K562 (cell line): ENCODE measurements around the gene TMEM138. TPM values are rescaled to one million over a fixed set of nuclear protein-coding genes. Genes with fewer than 3 reads are reported as not detected.

Experiments used
- ADNP ChIP-seq: fragments of 200-800 bp; sonication (Bioruptor generic); IDR thresholded peaks from 2 replicates; pipeline ENCODE4 v1.6.1; 2016; ENCODE audit warnings: missing genetic modification characterization, missing compliant biosample characterization
- ARID2 ChIP-seq: fragments of 450-650 bp; IDR thresholded peaks from 2 replicates; pipeline ENCODE4 v1.6.1; 2017; ENCODE audit warnings: antibody characterized with exemption, mild to moderate bottlenecking
- GTF2A2 ChIP-seq: IDR thresholded peaks from 2 replicates; pipeline ENCODE4 v1.6.1; 2016; ENCODE audit warnings: mild to moderate bottlenecking, missing genetic modification characterization, missing compliant biosample characterization
- L3MBTL2 ChIP-seq: fragments of 450-650 bp; IDR thresholded peaks from 2 replicates; pipeline ENCODE4 v1.6.1; 2016; ENCODE audit warnings: mild to moderate bottlenecking, moderate library complexity
- MAFG ChIP-seq: fragments of 450-650 bp; conservative IDR thresholded peaks from 2 replicates; pipeline ENCODE4 v1.6.1; 2016; ENCODE audit warnings: missing genetic modification characterization, missing compliant biosample characterization
- ZNF407 ChIP-seq: fragments of 450-650 bp; IDR thresholded peaks from 2 replicates; pipeline ENCODE4 v1.6.1; 2016; ENCODE audit warnings: low read depth
- polyA plus RNA-seq, 8 experiments: library from polyadenylated mRNA; depleted of rRNA in 4 of 8; stranded (reverse) in 5 of 8; unstranded in 3 of 8; fragments of >200 nt; fragmentation: Nextera tagmentation in 2 of 8; fragmentation: Illumina TruSeq in 1 of 8; extraction: Ambion mirVana in 2 of 8; extraction: Trizol in 1 of 8; gene quantifications; 2 replicates each; pipeline versions ENCODE4 v1.2.1 to v1.2.3, GENCODE V29; 2011 to 2014; ENCODE audit warnings: inconsistent platforms in 1 of 8, missing spikeins in 1 of 8
- total RNA-seq, 7 experiments: library from RNA; depleted of rRNA in 6 of 7; stranded (reverse); fragments of >200 nt in 6 of 7; fragmentation: Illumina TruSeq in 2 of 7; extraction: Trizol in 2 of 7; gene quantifications; 2 replicates each; pipeline versions ENCODE4 v1.2.1 to v1.2.3, GENCODE V29; 2011 to 2021; ENCODE audit warnings: low replicate concordance in 1 of 7

TMEM138 gene
- total and polyA plus RNA-seq, 9 of the 15 experiments (the other 6 are each of a cell fraction or from before 2014, with no cell fraction given): 23.2 to 168 (median 63.1) TPM

- TF ChIP-seq ZNF407: no peak
- TF ChIP-seq GTF2A2 (tag): no peak
- TF ChIP-seq ARID2: no peak
- no peak for TF ChIP-seq ADNP (tag)
- TF ChIP-seq MAFG (tag): no peak
- TF ChIP-seq L3MBTL2: no peak
Observed at GRCh38 chr11:61350336-61350735, 11.8 kb upstream of the TMEM138 start (continued).
